ENCODE data around the gene ROBO1. TPM values are rescaled to one million over a fixed set of nuclear protein-coding genes. Genes with fewer than 3 reads are reported as not detected.

Gene ROBO1
- total and polyA plus RNA-seq, 2 experiments from 2014 or later: 29.3 to 171 TPM

DNA sequence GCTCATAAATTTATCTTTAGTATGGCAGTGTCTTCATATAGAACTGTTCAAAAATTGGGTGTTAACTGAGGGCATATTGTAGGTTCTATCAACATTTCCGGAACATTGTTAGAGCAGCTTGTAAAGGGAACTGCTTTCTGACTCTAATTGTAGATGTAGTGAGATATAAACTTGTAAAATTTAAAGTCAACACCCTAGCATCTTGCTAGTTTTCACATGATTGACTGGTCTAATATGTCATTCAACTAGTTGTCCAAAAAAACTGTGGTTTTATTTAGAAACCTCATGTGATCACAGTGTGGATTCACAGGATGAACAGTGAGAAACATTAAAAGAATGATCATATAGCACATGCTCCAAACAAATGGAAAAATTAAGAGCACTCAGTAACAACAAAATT, 607.4 kb downstream of the ROBO1 start:
- no peak for DNase-seq (ENCODE audit: low read depth in 1 of 2, low spot score in 1 of 2)
- Histone ChIP-seq H3K36me3 (no peaks in the 10 kb centered on the region), H3K9me3 (ENCODE audit: low read depth) (no peaks in the 10 kb centered on the region), H3K27me3 (no peaks in the 10 kb centered on the region), H3K4me1 (ENCODE audit: low read depth) (peaks cover 5% of the 10 kb centered on the region), H3K27ac (no peak overlapping the region), H3K4me3 (no peak overlapping the region)
- no peak for TF ChIP-seq CTCF (IDR thresholded peaks at IDR 0.05; ENCODE audit: low read depth, low read length)

- Histone ChIP-seq H3K9me3 (ENCODE audit: low read depth) (no peaks in the 10 kb centered on the region), H3K4me3 (no peak overlapping the region), H3K36me3 (no peaks in the 10 kb centered on the region), H3K4me1 (ENCODE audit: low read depth) (peaks cover 11% of the 10 kb centered on the region), H3K27me3 (no peaks in the 10 kb centered on the region), H3K27ac (no peak overlapping the region)
- no peak for TF ChIP-seq CTCF (IDR thresholded peaks at IDR 0.05; ENCODE audit: low read depth, low read length)
- no peak for DNase-seq (ENCODE audit: low read depth in 1 of 2, low spot score in 1 of 2)
Observed at GRCh38 chr3:79159736-79160135, 608.1 kb downstream of the ROBO1 start.

- no peak for DNase-seq (ENCODE audit: low read depth in 1 of 2, low spot score in 1 of 2)
- H3K36me3 ChIP-seq: no peaks in the 10 kb centered on the region
- no peak overlapping the region for H3K4me3 ChIP-seq
- no peak for TF ChIP-seq CTCF (IDR thresholded peaks at IDR 0.05; ENCODE audit: low read depth, low read length)
- H3K27me3 ChIP-seq: no peaks in the 10 kb centered on the region
- no peak overlapping the region for H3K27ac ChIP-seq
- peaks cover 18% of the 10 kb centered on the region for H3K4me1 ChIP-seq (ENCODE audit: low read depth)
- H3K9me3 ChIP-seq (ENCODE audit: low read depth): no peaks in the 10 kb centered on the region
Observed at GRCh38 chr3:79157191-79157590, 610.6 kb downstream of the ROBO1 start.

DNA sequence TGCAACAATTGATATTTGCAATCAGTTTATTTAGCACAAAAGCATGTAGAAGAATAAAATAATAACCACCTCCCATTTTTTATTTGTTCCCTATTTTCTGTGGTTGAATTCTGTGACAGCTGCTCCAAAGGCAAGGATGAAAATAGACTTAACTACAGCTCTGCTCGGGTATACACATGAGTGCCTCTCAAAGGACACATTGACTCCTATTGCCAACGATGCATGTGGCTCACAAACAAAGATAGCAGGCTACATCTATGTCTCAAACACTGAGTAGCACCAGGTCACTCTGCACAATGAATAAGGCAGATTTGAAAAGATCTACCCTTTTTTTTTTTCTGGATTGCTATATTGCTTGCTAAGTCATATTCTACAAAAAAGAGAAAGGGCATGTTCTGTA, 612.9 kb downstream of the ROBO1 start:
- no peak for TF ChIP-seq CTCF (IDR thresholded peaks at IDR 0.05; ENCODE audit: low read depth, low read length)
- Histone ChIP-seq H3K27ac (peak overlapping the region; percentile 65), H3K4me1 (ENCODE audit: low read depth) (peaks cover 18% of the 10 kb centered on the region), H3K4me3 (no peak overlapping the region), H3K36me3 (no peaks in the 10 kb centered on the region), H3K27me3 (no peaks in the 10 kb centered on the region), H3K9me3 (ENCODE audit: low read depth) (no peaks in the 10 kb centered on the region)
- DNase-seq (ENCODE audit: low read depth in 1 of 2, low spot score in 1 of 2): peak in 1 of 2 donors; percentile 55

- peak in 1 of 2 donors; percentile 16 for DNase-seq (ENCODE audit: low read depth in 1 of 2, low spot score in 1 of 2)
- no peaks in the 10 kb centered on the region for H3K27me3 ChIP-seq
- no peaks in the 10 kb centered on the region for H3K36me3 ChIP-seq
Observed at GRCh38 chr3:79148786-79149185, 619.0 kb downstream of the ROBO1 start.

More at GRCh38 chr3:79148786-79149185, 619.0 kb downstream of the ROBO1 start:
- no peaks in the 10 kb centered on the region for H3K9me3 ChIP-seq (ENCODE audit: low read depth)
- TF ChIP-seq CTCF (IDR thresholded peaks at IDR 0.05; ENCODE audit: low read depth, low read length): no peak
- no peak overlapping the region for H3K4me3 ChIP-seq
- H3K27ac ChIP-seq: no peak overlapping the region
- H3K4me1 ChIP-seq (ENCODE audit: low read depth): peaks cover 8% of the 10 kb centered on the region

Measured in cardiac muscle cell (in vitro differentiated cells and primary cell).